ENCODE measurements around the gene KPNA6. TPM values are rescaled to one million over a fixed set of nuclear protein-coding genes. Genes with fewer than 3 reads are reported as not detected.

KPNA6 gene
- total and polyA plus RNA-seq, 9 of the 15 experiments (the other 6 are each of a cell fraction or from before 2014, with no cell fraction given), result 20.1 to 54.6 (median 32.2) TPM

DNA sequence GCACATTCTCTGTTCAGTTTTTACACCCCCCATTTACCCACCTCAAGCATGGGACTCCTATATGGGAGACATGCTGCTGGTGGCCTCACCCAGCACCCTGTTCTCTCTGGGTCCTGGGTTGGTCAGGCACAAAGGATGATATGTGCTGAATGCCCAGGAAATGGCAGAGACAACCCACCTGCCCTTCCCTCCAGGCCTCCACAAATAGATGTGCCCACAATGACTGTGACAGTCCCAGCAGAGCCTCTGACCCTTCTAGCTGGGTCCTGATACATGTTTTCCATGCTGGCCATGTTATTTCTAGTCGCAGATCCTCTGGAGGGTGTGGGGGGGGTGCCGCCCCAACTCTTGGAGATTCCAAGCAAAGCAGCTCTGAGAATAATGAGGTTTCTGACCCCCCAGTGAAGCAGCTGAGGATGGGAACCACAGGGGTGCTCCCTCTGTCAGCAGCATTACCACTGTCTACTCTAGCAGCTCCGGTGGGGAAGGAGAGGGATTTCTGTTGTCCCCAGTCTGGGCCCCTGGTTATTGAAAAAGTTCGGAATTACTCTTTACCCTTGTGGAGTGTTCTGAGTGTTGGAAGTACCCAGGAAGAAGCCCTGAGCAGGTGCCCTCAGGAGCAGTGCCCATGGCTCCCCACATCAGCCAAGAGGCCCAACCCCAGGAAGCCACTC is 91.3 kb downstream of the KPNA6 start (continued):
- TF ChIP-seq, protein P1, sequence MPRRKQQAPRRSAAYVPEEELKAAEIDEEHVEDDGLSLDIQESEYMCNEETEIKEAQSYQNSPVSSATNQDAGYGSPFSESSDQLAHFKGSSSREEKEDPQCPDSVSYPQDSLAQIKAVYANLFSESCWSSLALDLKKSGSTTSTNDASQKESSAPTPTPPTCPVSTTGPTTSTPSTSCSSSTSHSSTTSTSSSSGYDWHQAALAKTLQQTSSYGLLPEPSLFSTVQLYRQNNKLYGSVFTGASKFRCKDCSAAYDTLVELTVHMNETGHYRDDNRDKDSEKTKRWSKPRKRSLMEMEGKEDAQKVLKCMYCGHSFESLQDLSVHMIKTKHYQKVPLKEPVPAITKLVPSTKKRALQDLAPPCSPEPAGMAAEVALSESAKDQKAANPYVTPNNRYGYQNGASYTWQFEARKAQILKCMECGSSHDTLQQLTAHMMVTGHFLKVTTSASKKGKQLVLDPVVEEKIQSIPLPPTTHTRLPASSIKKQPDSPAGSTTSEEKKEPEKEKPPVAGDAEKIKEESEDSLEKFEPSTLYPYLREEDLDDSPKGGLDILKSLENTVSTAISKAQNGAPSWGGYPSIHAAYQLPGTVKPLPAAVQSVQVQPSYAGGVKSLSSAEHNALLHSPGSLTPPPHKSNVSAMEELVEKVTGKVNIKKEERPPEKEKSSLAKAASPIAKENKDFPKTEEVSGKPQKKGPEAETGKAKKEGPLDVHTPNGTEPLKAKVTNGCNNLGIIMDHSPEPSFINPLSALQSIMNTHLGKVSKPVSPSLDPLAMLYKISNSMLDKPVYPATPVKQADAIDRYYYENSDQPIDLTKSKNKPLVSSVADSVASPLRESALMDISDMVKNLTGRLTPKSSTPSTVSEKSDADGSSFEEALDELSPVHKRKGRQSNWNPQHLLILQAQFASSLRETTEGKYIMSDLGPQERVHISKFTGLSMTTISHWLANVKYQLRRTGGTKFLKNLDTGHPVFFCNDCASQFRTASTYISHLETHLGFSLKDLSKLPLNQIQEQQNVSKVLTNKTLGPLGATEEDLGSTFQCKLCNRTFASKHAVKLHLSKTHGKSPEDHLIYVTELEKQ (CRISPR knock-in tag; IDR thresholded peaks at IDR 0.05), result no peak
- TF ChIP-seq HNRNPLL (IDR thresholded peaks at IDR 0.05; ENCODE audit: low read depth, low read length, poor library complexity, severe bottlenecking) (no peak), SETDB1 (IDR thresholded peaks at IDR 0.05; ENCODE audit: low read length) (no peak), ZNF175 (CRISPR knock-in tag; IDR thresholded peaks at IDR 0.05; ENCODE audit: low read depth) (no peak), ZNF830 (CRISPR knock-in tag; IDR thresholded peaks at IDR 0.05) (no peak), ZNF143 (CRISPR knock-in tag; IDR thresholded peaks at IDR 0.05) (0 out of 2 replicates have a peak, but pooled peaks have one; percentile 27), ZNF133 (CRISPR knock-in tag; IDR thresholded peaks at IDR 0.05) (no peak)
- TF ChIP-seq, protein P2, sequence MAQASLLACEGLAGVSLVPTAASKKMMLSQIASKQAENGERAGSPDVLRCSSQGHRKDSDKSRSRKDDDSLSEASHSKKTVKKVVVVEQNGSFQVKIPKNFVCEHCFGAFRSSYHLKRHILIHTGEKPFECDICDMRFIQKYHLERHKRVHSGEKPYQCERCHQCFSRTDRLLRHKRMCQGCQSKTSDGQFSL (CRISPR knock-in tag; IDR thresholded peaks at IDR 0.05), result 0 out of 2 replicates have a peak, but pooled peaks have one; percentile 63
- TF ChIP-seq, protein P2 (tag; IDR thresholded peaks at IDR 0.05), result no peak
- TF ChIP-seq, protein P3, sequence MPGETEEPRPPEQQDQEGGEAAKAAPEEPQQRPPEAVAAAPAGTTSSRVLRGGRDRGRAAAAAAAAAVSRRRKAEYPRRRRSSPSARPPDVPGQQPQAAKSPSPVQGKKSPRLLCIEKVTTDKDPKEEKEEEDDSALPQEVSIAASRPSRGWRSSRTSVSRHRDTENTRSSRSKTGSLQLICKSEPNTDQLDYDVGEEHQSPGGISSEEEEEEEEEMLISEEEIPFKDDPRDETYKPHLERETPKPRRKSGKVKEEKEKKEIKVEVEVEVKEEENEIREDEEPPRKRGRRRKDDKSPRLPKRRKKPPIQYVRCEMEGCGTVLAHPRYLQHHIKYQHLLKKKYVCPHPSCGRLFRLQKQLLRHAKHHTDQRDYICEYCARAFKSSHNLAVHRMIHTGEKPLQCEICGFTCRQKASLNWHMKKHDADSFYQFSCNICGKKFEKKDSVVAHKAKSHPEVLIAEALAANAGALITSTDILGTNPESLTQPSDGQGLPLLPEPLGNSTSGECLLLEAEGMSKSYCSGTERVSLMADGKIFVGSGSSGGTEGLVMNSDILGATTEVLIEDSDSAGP (CRISPR knock-in tag; IDR thresholded peaks at IDR 0.05), result no peak
- TF ChIP-seq, protein P4, sequence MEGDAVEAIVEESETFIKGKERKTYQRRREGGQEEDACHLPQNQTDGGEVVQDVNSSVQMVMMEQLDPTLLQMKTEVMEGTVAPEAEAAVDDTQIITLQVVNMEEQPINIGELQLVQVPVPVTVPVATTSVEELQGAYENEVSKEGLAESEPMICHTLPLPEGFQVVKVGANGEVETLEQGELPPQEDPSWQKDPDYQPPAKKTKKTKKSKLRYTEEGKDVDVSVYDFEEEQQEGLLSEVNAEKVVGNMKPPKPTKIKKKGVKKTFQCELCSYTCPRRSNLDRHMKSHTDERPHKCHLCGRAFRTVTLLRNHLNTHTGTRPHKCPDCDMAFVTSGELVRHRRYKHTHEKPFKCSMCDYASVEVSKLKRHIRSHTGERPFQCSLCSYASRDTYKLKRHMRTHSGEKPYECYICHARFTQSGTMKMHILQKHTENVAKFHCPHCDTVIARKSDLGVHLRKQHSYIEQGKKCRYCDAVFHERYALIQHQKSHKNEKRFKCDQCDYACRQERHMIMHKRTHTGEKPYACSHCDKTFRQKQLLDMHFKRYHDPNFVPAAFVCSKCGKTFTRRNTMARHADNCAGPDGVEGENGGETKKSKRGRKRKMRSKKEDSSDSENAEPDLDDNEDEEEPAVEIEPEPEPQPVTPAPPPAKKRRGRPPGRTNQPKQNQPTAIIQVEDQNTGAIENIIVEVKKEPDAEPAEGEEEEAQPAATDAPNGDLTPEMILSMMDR (IDR thresholded peaks at IDR 0.05 in 2 of 3, conservative IDR thresholded peaks at IDR 0.05 in 1 of 3; ENCODE audit: insufficient read depth in 2 of 3, low read depth in 1 of 3, low read length in 3 of 3), result no peak
- TF ChIP-seq, protein P5, sequence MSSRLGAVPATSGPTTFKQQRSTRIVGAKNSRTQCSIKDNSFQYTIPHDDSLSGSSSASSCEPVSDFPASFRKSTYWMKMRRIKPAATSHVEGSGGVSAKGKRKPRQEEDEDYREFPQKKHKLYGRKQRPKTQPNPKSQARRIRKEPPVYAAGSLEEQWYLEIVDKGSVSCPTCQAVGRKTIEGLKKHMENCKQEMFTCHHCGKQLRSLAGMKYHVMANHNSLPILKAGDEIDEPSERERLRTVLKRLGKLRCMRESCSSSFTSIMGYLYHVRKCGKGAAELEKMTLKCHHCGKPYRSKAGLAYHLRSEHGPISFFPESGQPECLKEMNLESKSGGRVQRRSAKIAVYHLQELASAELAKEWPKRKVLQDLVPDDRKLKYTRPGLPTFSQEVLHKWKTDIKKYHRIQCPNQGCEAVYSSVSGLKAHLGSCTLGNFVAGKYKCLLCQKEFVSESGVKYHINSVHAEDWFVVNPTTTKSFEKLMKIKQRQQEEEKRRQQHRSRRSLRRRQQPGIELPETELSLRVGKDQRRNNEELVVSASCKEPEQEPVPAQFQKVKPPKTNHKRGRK (tag; IDR thresholded peaks at IDR 0.05), result no peak
